Heart right ventricle (tissue), 16 donors: ENCODE data around the gene BTBD9. TPM values are rescaled to one million over a fixed set of nuclear protein-coding genes. Genes with fewer than 3 reads are reported as not detected.
"Not testable (repeated sequence)": the region's sequence is repeated elsewhere in the genome, so short reads cannot be mapped to it uniquely, and the experiment has no call there.

ENCODE experiments used
- ATAC-seq, 8 donors: fragments of 200-7000 bp; cut with Tn5 transposase; one replicate each; pipeline ENCODE4 v1.9.1; 2020; ENCODE audit warnings: mild to moderate bottlenecking in 8 of 8, moderate library complexity in 8 of 8, moderate number of reproducible peaks in 1 of 8
- DNase-seq, 2 donors: peaks; one replicate each; pipeline ENCODE4 v3.0.0-alpha.2; 2020
- H3K27ac ChIP-seq, 10 donors: fragments of 200-600 bp; sonication (generic) in 2 of 10; one replicate each; pipeline versions ENCODE4 v1.5.0 to v1.8.0; 2020 to 2022; ENCODE audit warnings: mild to moderate bottlenecking in 3 of 10
- H3K27me3 ChIP-seq, 7 donors: fragments of 200-600 bp; one replicate each; pipeline ENCODE4 v1.8.0; 2021 to 2022; ENCODE audit warnings: mild to moderate bottlenecking in 2 of 7
- H3K36me3 ChIP-seq, 9 donors: fragments of 200-600 bp; sonication (generic) in 1 of 9; one replicate each; pipeline versions ENCODE4 v1.5.0 to v1.8.0; 2020 to 2022; ENCODE audit warnings: mild to moderate bottlenecking in 2 of 9
- H3K4me1 ChIP-seq, 9 donors: fragments of 200-600 bp; sonication (generic) in 1 of 9; one replicate each; pipeline versions ENCODE4 v1.5.0 to v1.8.0; 2020 to 2022; ENCODE audit warnings: mild to moderate bottlenecking in 4 of 9
- H3K4me3 ChIP-seq, 10 donors: fragments of 200-600 bp; sonication (generic) in 2 of 10; one replicate each; pipeline versions ENCODE4 v1.5.0 to v1.8.0; 2020 to 2022; ENCODE audit warnings: mild to moderate bottlenecking in 7 of 10, moderate library complexity in 2 of 10
- H3K9me3 ChIP-seq, 11 donors: fragments of 200-600 bp in 10 of 11; sonication (generic) in 2 of 11; one replicate each; pipeline versions ENCODE4 v1.5.0 to v1.8.0; 2013 to 2022; ENCODE audit warnings: mild to moderate bottlenecking in 2 of 11, control low read depth in 1 of 11, moderate library complexity in 1 of 11
- WGBS, 2 donors: extraction: QIAGEN DNeasy Blood & Tissue Kit; methylation state at CpG; one replicate each; pipeline ENCODE4 v1.1.7; 2013; ENCODE audit warnings: inconsistent platforms in 1 of 2; 5-methylcytosine and 5-hydroxymethylcytosine counted together
- intact Hi-C, 10 donors: fragments of 100-400 bp; cut with DNase I; formaldehyde crosslinking; loops; one replicate each; pipeline versions ENCODE4 v1.11.1 to v1.14.2; 2022
- polyA plus RNA-seq, 2 donors: library from polyadenylated mRNA; stranded (reverse); fragments of 200-250 nt; gene quantifications; one replicate each; pipeline ENCODE4 v1.2.3, GENCODE V29; 2013
- total RNA-seq, 10 donors: library from RNA; stranded (reverse); fragmentation: NEBNext Ultra II Directional in 3 of 10; extraction: Animal tissue kit (Norgen Biotek cat#: 25700) in 3 of 10; gene quantifications; one replicate each; pipeline versions ENCODE4 v1.2.1 to v1.2.4, GENCODE V29; 2021 to 2023
- TF ChIP-seq, protein P1 (sequence below), 9 donors: fragments of 200-600 bp; sonication (generic) in 2 of 9; IDR thresholded peaks; one replicate each; pipeline versions ENCODE4 v1.5.0 to v1.8.0; 2021 to 2022; ENCODE audit warnings: antibody characterized with exemption in 9 of 9, mild to moderate bottlenecking in 5 of 9, moderate library complexity in 1 of 9
- donor health status: Arrhythmogenic right ventricular cardiomyopathy.
- donor health status: ischemic (EF 13 %, LVEDD 7.1; RV severe dilation, severe dysfunction).
- donor health status: healthy with polysubstance abuse.
- donor health status: DM: no; HTN: yes; CAD: no.
- donor health status: DM: no; HTN: no; CAD: no.
- donor health status: ischemic (EF 25% LVEDD 6.9; RV normal size, moderate dysfunction).
- donor health status: ischemic (EF 25% LVEDD 5.7; RV mildly dilated, moderate dysfunction).
- donor health status: healthy.
- donor health status: DM: yes; HTN: yes; CAD: no.
- donor health status: Ischemic cardiomyopathy.
- donor health status: ischemic (EF 35%, LVEDD 5.7; RV mildly dilated, moderate dysfunction).
- donor health status: nonischemic (EF 11% LVEDD 7.7; RV severe dilation, severe dysfunction).
- donor health status: DM: yes; HTN: yes; CAD: no.
- donor health status: PGD.
- donor health status: ischemic (EF 29% LVEDD 5.4; RV normal size, mild dysfunction).
- donor health status: nonischemic (EF 23%, LVEDD 6.1; RV moderate dilation, normal function).

The BTBD9 gene
- total and polyA plus RNA-seq, 12 donors = 4.2 to 27.7 (median 18.3) TPM

DNA sequence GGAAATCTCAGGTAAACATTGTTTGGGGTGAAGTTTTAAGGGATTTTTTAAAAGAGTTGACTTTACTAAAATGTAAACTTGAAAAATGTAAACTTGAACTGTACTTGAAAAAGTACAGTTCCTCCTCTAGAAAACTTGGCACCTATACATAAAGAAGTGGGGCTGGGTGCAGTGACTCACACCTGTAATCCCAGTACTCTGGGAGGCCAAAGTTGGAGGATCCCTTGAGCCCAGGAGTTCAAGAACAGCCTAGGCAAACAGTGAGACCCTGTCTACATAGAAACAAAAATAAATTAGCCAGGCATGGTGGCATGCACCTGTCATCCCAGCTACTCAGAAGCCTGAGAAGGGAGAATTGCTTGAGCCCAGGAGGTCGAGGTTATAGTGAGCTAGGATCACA, 7.2 kb downstream of the BTBD9 start:
- ATAC-seq = no peak
- H3K9me3 ChIP-seq = peaks cover 0 to 11% (median 0%) of the 10 kb centered on the region in 11 donors
- WGBS, 2 donors = 84 to 88% methylated on average over 1 of the region's 1 CpG
- H3K27ac ChIP-seq = no peak overlapping the region
- no peaks in the 10 kb centered on the region for H3K36me3 ChIP-seq
- H3K4me3 ChIP-seq = no peak overlapping the region
- TF ChIP-seq, protein P1, sequence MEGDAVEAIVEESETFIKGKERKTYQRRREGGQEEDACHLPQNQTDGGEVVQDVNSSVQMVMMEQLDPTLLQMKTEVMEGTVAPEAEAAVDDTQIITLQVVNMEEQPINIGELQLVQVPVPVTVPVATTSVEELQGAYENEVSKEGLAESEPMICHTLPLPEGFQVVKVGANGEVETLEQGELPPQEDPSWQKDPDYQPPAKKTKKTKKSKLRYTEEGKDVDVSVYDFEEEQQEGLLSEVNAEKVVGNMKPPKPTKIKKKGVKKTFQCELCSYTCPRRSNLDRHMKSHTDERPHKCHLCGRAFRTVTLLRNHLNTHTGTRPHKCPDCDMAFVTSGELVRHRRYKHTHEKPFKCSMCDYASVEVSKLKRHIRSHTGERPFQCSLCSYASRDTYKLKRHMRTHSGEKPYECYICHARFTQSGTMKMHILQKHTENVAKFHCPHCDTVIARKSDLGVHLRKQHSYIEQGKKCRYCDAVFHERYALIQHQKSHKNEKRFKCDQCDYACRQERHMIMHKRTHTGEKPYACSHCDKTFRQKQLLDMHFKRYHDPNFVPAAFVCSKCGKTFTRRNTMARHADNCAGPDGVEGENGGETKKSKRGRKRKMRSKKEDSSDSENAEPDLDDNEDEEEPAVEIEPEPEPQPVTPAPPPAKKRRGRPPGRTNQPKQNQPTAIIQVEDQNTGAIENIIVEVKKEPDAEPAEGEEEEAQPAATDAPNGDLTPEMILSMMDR (IDR thresholded peaks at IDR 0.05) = no peak
- H3K4me1 ChIP-seq = peaks cover 0 to 38% (median 16%) of the 10 kb centered on the region in 9 donors
- DNase-seq = no peak
- intact Hi-C loops = no loop called here
- H3K27me3 ChIP-seq = no peaks in the 10 kb centered on the region

DNA sequence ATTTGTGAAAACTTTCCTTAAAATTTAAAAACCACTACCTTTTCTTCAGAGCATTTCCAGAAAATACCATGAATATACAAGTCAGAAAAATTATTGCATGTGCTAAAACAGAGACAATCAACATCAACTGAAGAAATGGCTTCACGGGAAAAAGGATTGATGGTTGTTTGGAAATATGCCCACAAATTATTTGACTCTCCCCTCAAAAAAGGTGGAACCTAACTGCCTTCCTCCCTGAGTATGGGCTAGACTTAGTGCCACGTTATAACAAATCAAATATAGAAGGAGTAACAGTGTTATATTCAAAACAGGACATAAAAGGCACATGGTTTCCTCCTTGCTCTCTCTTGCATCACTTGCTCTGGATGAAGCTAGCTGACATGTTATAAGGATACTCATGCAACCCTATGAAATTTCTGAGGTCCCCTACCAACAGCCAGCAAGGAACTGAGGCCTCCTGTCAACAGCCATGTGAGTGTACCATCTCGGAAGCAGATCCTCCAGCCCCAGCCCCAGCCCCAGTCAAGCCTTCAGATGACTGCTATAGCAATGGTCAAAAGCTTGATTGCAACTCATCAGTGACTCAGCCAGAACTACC, 8.4 kb downstream of the BTBD9 start:
- 92 to 94% methylated on average over 3 of the region's 3 CpGs for WGBS, 2 donors
- Histone ChIP-seq H3K4me1 (peaks cover 0 to 28% (median 16%) of the 10 kb centered on the region in 9 donors), H3K36me3 (no peaks in the 10 kb centered on the region), H3K27me3 (no peaks in the 10 kb centered on the region), H3K4me3 (no peak overlapping the region), H3K27ac (no peak overlapping the region), H3K9me3 (peaks cover 0 to 11% (median 0%) of the 10 kb centered on the region in 11 donors)
- TF ChIP-seq, protein P1 (IDR thresholded peaks at IDR 0.05) = no peak
- ATAC-seq = no peak
- intact Hi-C loops = no loop called here
- no peak for DNase-seq

DNA sequence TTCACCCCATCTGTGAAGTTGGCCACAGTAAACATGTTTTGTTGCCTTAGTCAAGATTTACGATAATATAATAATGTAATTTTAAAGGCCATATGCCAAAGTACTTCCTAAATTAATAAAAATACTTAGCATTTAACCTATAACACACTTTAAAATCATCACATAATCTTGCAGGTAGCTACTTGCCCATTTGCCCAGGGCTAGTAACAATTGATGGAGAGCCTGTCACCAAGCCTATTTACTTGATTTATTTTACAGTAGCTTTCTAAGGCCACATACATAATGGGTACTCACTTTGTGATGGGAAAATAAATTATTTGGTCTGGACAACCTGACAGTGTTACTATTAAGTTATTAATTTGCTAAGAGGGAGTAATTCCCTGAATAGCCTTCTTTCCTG, 14.5 kb downstream of the BTBD9 start:
- H3K9me3 ChIP-seq = peaks cover 0 to 4% (median 0%) of the 10 kb centered on the region in 11 donors
- TF ChIP-seq, protein P1 (IDR thresholded peaks at IDR 0.05) = no peak
- no peaks in the 10 kb centered on the region for H3K27me3 ChIP-seq
- intact Hi-C loops = no loop called here
- no peaks in the 10 kb centered on the region for H3K36me3 ChIP-seq
- no peak overlapping the region for H3K27ac ChIP-seq
- 92 to 96% methylated on average over 1 of the region's 1 CpG for WGBS, 2 donors
- H3K4me3 ChIP-seq = no peak overlapping the region
- peaks cover 0 to 7% (median 0%) of the 10 kb centered on the region in 9 donors for H3K4me1 ChIP-seq
- DNase-seq (no peak), ATAC-seq (no peak)

DNA sequence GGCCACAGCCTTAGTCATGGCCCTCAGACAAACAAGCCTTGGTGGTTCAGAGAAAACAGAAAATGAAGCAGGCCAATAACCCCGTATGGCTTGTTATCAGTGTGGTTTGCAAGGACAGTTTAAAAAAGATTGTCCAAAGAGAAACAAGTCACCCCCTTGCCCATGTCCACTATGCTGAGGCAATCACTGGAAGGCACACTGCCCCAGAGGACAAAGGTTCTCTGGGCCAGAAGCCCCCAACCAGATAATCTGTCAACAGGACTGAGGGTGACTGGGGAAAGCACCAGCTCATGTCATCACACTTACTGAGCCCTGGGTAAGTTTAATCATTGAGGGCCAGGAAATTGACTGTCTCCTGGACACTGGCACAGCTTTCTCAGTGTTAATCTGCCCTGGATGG, 20.4 kb downstream of the BTBD9 start:
- not testable (repeated sequence) for H3K4me1 ChIP-seq, ATAC-seq, H3K4me3 ChIP-seq

DNA sequence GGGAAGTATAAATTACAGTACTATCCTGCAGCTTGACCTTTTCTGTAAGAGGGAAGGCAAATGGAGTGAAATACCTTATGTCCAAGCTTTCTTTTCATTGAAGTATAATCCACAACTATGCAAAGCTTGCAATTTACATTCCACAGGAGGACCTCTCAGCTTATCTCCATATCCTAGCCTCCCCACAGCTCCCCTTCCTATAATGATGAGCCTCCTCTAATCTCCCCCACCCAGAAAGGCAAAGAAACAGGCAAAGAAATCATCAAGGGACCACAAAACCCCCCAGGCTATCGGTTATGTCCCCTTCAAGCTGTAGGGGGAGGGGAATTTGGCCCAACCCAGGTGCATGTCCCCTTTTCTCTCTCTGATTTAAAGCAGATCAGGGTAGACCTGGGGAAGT, 21.4 kb downstream of the BTBD9 start:
- H3K27me3 ChIP-seq, DNase-seq, H3K36me3 ChIP-seq, intact Hi-C loops, H3K27ac ChIP-seq, ATAC-seq, H3K4me3 ChIP-seq: not testable (repeated sequence)
- WGBS, 2 donors = 91 to 94% methylated on average over 1 of the region's 1 CpG
- Histone ChIP-seq H3K9me3 (peaks cover 0 to 16% (median 0%) of the 10 kb centered on the region in 11 donors), H3K4me1 (peaks cover 0 to 12% (median 0%) of the 10 kb centered on the region in 9 donors)

More for the DNA sequence above, 20.4 kb downstream of the BTBD9 start:
- H3K36me3 ChIP-seq, intact Hi-C loops, H3K27ac ChIP-seq, DNase-seq, H3K27me3 ChIP-seq: not testable (repeated sequence)
- H3K9me3 ChIP-seq = peaks cover 0 to 20% (median 0%) of the 10 kb centered on the region in 11 donors
- WGBS, 2 donors = 64 to 74% methylated on average over 1 of the region's 1 CpG
